Adipocyte (in vitro differentiated cells): ENCODE measurements around the gene DSCAM.
A peak's percentile ranks its signal among the peaks of the same experiment; 100 is the strongest.

Source experiments
- DNase-seq: peaks from one replicate; pipeline ENCODE4 v3.0.0-alpha.2; 2015; ENCODE audit warnings: low read depth
- H3K27me3 ChIP-seq: replicated peaks from 2 replicates; pipeline ENCODE4 v1.7.0; 2013; ENCODE audit warnings: mild to moderate bottlenecking, low read length, moderate library complexity; ENCODE audit not compliant: control insufficient read depth, insufficient read depth
- H3K36me3 ChIP-seq: 2 replicates; pipeline ENCODE4 v1.7.0; 2013; ENCODE audit warnings: low read length, mild to moderate bottlenecking, moderate library complexity; ENCODE audit not compliant: control insufficient read depth, insufficient read depth, severe bottlenecking
- H3K4me1 ChIP-seq: 2 replicates; pipeline ENCODE4 v1.7.0; 2013; ENCODE audit warnings: mild to moderate bottlenecking, low read length, moderate library complexity; ENCODE audit not compliant: control insufficient read depth, insufficient read depth
- H3K4me3 ChIP-seq: 2 replicates; pipeline ENCODE4 v1.7.0; 2013; ENCODE audit warnings: mild to moderate bottlenecking, low read length, moderate library complexity
- H3K9ac ChIP-seq: 2 replicates; pipeline ENCODE4 v1.7.0; 2013; ENCODE audit warnings: mild to moderate bottlenecking, low read length, moderate library complexity
- H3K9me3 ChIP-seq: 2 replicates; pipeline ENCODE4 v1.7.0; 2013; ENCODE audit warnings: mild to moderate bottlenecking, low read length, moderate library complexity; ENCODE audit not compliant: control insufficient read depth

DSCAM gene

DNA sequence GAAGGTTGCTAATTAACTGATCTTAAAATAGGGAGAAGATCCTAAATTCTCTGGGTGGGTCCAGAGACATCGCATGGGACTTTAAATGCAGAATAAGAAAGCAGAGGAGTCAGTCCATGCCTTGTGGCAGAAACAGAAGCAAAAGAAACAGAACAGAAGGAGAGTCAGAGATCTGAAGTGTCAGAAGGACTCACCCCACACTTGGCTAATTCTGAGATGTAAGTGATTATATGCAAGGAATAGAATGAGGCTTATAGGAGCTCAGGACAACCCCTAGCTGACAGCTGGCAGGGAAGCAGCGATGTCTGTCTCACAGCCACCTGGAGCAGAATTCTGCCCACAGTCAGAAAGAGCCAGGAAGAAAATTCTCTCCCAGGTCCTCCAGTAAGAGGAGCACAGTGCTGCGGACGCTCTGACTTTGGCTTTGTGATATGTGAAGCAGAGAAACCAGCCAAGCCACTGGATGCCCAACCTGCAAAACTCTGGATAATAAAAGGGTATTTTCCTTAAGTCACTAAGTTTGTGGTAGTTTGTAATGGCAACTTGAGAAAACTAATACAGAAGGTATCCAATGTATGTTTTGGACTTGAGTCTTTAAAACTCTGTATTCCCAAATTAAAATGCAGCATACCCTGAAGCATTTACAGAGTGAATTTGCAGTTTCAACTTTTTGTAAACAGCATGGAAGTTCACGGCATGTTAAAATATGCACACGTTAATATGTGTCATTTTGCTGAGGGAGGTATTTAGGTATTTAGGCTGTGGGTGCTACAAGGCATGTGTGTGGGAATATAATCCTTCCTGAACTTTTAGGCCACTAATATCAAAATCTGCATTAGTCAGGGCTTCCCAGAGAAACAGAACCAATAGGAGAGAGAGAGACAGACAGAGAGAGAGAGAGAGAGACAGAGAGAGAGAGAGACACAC is 591.2 kb downstream of the DSCAM start:
- H3K9ac ChIP-seq = no peak overlapping the region
- H3K4me3 ChIP-seq = no peak overlapping the region
- H3K27me3 ChIP-seq = no peaks in the 10 kb centered on the region
- no peak for DNase-seq
- H3K4me1 ChIP-seq = no peaks in the 10 kb centered on the region
- peaks cover 11% of the 10 kb centered on the region for H3K9me3 ChIP-seq
- H3K36me3 ChIP-seq = no peaks in the 10 kb centered on the region

DNA sequence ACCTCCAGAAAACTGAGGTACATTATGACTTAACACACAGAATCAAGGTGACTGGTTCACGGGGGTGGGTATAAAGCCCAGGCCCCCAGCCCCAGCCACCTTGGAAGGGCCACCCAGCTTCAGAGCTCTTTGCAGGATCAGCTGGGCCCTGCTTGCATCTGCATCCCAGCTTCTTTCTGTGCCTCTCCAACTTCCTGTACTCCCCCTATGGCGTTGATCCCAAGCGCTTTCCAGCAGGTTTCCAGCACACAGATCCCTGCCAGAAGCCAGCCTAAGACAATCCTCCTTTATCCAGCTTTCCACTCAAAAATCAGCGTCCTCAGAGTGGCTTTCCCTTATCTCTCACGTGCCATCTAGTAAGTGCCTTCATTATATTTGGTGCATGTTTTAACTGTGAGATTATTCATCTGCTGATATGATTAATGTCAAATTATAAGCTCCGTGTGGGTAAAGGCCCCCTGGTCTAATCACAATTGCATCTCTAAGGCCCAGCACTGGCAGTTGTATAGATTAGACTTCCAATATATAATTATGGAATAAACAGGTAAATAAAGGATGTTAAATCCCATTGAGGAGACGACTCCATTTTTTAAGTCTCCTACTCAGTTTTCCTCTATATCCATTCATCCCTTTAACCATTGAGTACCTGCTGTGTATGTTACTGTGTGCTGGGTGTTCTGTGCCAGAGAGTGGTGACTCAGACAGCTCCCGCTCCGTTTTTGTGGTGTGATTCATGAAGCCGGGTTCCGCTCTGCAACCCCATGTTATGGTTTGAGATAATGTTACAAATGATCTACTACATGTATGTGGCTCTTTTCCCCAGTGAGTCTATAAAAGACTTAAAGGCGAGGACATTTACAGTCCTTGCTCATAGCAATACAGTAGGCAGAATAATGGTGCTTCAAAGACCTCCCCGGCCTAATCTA is 592.2 kb downstream of the DSCAM start:
- Histone ChIP-seq H3K4me1 (no peaks in the 10 kb centered on the region), H3K27me3 (no peaks in the 10 kb centered on the region), H3K36me3 (no peaks in the 10 kb centered on the region), H3K9me3 (peaks cover 11% of the 10 kb centered on the region), H3K4me3 (no peak overlapping the region), H3K9ac (no peak overlapping the region)
- peak; percentile 82 for DNase-seq

DNA sequence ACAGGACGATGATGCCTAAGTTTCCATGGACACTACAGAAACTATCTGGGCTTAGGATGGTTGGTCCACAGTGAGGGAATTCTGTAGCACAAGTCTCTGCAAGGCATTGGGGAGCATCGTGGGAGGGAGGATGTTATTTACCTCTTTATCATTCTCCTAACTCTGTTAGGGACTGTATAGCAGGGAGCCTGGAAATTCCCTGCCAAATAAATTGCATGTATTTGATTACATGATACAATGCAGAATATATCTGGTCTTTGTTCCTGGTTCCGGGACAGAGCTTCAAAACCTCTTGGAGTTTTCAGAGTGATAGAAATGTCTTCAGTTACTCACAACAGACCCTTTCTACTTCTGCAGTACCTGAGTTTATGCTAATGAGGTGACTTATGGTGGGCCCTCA is 593.8 kb downstream of the DSCAM start:
- peaks cover 11% of the 10 kb centered on the region for H3K9me3 ChIP-seq
- H3K36me3 ChIP-seq = no peaks in the 10 kb centered on the region
- no peaks in the 10 kb centered on the region for H3K27me3 ChIP-seq
- no peak for DNase-seq
- no peak overlapping the region for H3K4me3 ChIP-seq
- H3K9ac ChIP-seq = no peak overlapping the region
- H3K4me1 ChIP-seq = no peaks in the 10 kb centered on the region

DNA sequence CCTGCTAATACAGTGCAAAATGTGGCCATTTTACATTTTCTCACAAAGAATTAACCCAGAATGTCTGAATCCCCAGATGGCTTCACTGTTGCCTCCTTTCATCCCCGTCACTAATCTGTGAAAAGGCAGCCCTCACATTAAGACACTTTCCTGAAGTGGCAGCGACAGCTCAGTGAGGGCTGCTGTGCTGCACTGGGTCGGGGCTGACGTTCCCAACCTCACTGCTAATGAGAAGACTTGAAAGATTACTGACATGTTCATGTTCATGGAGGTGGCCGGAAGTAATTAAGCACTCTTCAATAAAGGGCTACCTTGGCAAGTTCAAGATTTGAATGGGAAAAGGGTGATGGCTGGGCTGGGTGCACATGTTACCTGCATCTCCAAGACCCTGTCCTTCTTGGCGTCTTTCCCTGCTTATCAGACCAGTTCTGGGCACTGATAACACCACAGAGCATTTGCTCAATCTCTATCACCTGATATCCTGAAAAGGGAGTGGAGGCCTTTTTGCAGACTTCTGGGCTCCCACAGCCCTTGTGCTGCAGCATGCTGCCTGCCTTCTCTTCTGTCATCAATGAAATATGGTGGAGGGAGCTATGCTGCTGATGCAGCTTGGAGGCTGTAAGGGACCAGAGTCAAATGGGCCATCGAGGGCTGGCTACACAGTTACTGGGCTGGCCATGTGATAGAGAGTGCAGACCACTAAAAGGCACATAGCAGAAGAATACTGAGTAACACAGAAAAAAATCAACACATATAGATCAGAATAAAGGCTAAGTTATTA is 596.3 kb downstream of the DSCAM start:
- no peaks in the 10 kb centered on the region for H3K4me1 ChIP-seq
- H3K4me3 ChIP-seq = no peak overlapping the region
- DNase-seq = no peak
- no peaks in the 10 kb centered on the region for H3K27me3 ChIP-seq
- no peaks in the 10 kb centered on the region for H3K36me3 ChIP-seq
- H3K9me3 ChIP-seq = peaks cover 11% of the 10 kb centered on the region
- no peak overlapping the region for H3K9ac ChIP-seq

DNA sequence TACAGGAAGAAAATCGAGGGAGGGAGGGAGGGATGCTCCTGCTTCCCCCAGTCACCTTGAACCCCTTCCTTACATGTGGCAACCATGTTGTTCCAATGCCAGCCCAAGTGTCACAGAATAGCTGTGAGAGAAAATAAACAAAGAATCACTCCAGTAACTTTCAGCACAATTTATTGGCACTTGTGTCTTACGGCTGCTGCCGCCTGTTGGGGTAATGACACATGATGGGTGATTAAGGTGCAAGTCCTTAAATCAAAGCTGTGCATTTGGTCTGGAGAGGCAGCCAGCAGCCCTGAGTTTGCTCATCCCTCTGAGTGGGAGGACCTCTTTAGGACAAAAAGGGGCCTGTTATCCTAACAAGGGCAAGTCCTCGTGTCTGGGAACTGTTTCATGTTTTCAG is 602.0 kb downstream of the DSCAM start:
- Histone ChIP-seq H3K9ac (no peak overlapping the region), H3K27me3 (no peaks in the 10 kb centered on the region), H3K9me3 (no peaks in the 10 kb centered on the region), H3K36me3 (no peaks in the 10 kb centered on the region), H3K4me1 (no peaks in the 10 kb centered on the region), H3K4me3 (no peak overlapping the region)
- no peak for DNase-seq

DNA sequence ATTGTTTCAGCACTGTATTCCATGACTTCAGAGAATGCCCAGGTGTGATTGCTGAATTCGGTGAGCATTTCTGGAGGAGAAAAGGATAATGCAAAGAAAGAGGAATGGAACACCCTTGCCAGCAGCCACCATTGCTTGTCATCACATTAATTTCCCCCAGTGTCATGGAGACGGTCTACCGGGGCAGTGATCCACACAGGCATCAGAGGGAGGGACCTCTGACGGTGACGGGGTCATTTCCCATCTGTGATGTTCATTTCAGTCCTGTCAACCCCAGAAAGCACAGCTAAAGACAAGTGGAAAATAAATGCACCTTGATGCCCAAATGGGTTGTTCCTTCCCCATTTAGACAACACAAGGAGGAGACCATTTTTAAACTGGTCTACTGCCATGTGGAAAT is 603.3 kb downstream of the DSCAM start:
- H3K9me3 ChIP-seq = no peaks in the 10 kb centered on the region
- H3K9ac ChIP-seq = no peak overlapping the region
- no peaks in the 10 kb centered on the region for H3K4me1 ChIP-seq
- DNase-seq = no peak
- no peak overlapping the region for H3K4me3 ChIP-seq
- no peaks in the 10 kb centered on the region for H3K36me3 ChIP-seq
- H3K27me3 ChIP-seq = no peaks in the 10 kb centered on the region

DNA sequence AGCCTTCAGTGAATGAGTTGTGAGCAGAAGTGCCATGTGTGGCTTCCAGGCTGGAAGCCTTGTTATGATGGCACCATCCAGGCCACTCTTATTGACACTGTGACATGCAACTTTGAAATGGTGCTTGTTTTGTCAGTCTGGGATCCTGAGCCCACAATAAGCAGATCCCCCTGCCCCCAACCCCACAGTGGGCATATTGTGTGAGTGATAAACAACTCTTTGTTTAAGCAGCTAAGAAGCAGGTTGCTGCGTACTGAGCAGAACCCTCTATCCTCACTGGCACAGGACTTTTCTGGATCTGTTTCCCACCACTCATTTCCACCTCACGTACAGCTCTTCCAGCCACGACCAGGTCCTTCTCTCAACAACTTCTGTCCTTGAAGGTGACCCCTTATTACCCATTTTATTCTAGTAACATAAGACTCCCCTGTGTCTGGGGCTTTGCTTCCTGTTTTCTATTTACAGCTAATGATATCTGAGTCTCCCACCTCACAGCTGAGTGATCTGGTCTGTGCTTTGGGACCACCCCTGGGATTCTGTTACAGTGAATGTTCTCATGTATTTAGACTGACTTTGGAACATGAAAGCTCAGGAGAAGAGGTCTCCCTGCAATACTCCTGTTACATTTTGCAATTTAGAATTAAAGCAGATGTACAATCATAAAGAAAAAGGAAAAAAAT is 604.2 kb downstream of the DSCAM start:
- H3K4me3 ChIP-seq = no peak overlapping the region
- no peak overlapping the region for H3K9ac ChIP-seq
- H3K9me3 ChIP-seq = no peaks in the 10 kb centered on the region
- H3K27me3 ChIP-seq = no peaks in the 10 kb centered on the region
- H3K4me1 ChIP-seq = no peaks in the 10 kb centered on the region
- H3K36me3 ChIP-seq = no peaks in the 10 kb centered on the region
- no peak for DNase-seq

DNA sequence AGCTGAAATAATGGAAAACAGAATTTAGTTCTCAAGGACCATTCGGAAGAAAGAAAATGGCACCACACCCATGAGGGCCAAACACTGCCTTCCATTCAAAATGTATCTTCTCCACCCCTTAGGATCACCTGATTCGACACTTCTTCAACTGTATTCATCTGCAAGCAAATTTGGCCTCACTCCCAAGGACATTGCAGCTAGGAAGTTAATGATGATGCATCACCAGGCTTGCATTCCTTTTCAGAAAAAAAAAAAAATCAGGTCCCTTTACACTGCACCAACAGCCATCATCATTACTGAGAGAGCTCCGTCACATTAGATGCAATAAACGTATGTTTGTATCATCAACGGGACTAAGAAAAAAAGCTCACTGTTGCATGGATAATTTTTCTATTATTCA is 611.4 kb downstream of the DSCAM start:
- Histone ChIP-seq H3K36me3 (no peaks in the 10 kb centered on the region), H3K4me1 (no peaks in the 10 kb centered on the region), H3K9me3 (no peaks in the 10 kb centered on the region), H3K27me3 (no peaks in the 10 kb centered on the region), H3K4me3 (no peak overlapping the region), H3K9ac (no peak overlapping the region)
- no peak for DNase-seq

DNA sequence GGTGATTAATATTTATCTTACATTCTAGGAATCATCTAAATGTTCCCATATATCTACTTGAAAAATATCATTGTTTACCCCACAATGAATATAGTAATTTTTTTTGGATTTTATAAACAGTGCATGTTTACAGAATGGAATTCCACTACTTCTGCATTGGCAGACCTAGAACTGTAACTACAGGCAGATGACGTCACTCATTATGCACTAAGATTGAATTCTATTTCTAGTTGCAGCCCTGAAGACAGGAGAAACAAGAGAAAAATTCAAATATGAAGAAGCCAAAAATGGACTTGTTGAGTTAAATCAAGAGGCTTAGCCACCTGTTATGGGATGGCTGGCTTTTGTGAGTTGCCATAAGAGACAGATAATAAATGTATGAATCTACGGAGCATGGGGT is 615.0 kb downstream of the DSCAM start:
- no peaks in the 10 kb centered on the region for H3K4me1 ChIP-seq
- no peaks in the 10 kb centered on the region for H3K9me3 ChIP-seq
- no peak for DNase-seq

DNA sequence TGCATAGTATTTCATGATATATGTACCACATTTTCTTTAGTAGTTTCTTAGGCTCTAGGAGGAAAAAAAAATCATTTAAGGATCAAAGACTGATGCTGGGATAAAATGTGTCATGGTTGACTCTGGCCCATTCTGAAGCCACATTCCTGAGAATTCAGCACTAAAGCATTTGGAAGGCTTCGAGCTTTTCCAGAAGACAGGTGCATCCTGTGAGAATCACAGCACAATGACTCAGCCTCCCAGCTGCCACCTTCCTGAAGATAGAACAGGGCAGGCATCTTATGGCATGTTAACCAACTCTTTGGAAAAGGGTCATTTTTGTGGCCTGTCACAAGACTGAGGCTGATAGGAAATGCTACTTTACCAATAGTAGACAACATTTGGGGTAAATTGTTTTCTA is 619.9 kb downstream of the DSCAM start:
- Histone ChIP-seq H3K4me1 (no peaks in the 10 kb centered on the region), H3K27me3 (no peaks in the 10 kb centered on the region), H3K4me3 (no peak overlapping the region), H3K9ac (no peak overlapping the region), H3K9me3 (no peaks in the 10 kb centered on the region), H3K36me3 (no peaks in the 10 kb centered on the region)
- no peak for DNase-seq

More for the DNA sequence above, 615.0 kb downstream of the DSCAM start:
- no peak overlapping the region for H3K4me3 ChIP-seq
- no peaks in the 10 kb centered on the region for H3K36me3 ChIP-seq
- no peaks in the 10 kb centered on the region for H3K27me3 ChIP-seq
- H3K9ac ChIP-seq = no peak overlapping the region
